A172 (cell line): ENCODE measurements around the gene KRT13. TPM values are rescaled to one million over a fixed set of nuclear protein-coding genes. Genes with fewer than 3 reads are reported as not detected.

Source experiments
- DNase-seq: peaks from one replicate; pipeline ENCODE4 v3.0.0-alpha.2; 2015; ENCODE audit warnings: low spot score
- total RNA-seq: library from RNA; depleted of rRNA; stranded (reverse); fragments of >200 nt; shearing (Covaris generic); gene quantifications from 2 replicates; pipeline ENCODE4 v1.2.3, GENCODE V29; 2014; rRNA removed

The KRT13 gene
- total RNA-seq, 1 experiment from 2014 or later: 2.8 TPM

DNA sequence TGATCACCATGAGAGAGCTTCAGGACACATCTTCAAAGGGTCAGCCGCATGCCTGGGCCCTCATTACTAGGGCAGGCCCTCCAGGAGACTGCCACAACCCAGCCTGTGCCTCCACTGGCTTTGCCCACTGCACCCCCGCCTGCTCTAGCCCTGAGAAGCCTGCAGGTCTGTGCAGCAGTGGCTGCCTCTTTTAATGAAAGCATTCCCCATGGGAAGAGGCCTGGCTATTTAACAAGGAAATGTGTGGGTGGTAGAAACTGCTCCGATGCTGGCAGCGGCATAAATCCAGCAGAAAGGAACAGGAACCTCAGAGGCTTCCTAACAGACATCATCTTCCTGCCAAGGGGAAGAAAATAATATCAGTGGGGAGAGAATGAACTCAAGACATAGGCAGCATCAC lies 37.9 kb downstream of the KRT13 start:
- DNase-seq: no peak

GRCh38 chr17:41466988-41467387 lies 38.4 kb downstream of the KRT13 start, which contains the start of gene KRT32:
TSS of gene KRT32 (minus strand) at chr17:41467386. CDS start at chr17:41467325, 61 bp downstream.
- DNase-seq: no peak

DNA sequence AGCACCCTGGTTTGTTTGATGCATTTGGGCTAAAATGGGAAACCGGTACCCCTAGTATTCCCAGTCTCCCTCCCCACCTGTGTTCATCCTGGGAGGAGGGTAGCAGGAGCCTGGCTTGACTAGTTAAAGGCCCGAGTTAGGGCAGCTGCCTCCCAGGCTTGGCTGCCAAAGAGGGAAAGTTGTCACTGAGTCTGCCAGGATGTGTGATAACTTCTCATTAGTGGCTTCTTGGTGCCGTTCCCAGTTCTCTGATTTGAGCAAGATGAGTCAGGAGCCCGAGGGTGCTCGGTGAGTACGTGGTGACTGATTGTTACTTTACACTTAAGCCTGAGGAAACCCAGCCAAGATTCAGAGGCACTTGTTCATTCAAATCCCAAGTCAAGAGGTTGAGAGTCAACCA lies 40.7 kb downstream of the KRT13 start:
- peak; percentile 99 for DNase-seq

- DNase-seq: no peak
Measured at GRCh38 chr17:41464173-41464572, 41.2 kb downstream of the KRT13 start.

- DNase-seq: peak; percentile 20
Measured at GRCh38 chr17:41463746-41464145, 41.7 kb downstream of the KRT13 start.

GRCh38 chr17:41462705-41463104 lies 42.7 kb downstream of the KRT13 start:
- no peak for DNase-seq

DNA sequence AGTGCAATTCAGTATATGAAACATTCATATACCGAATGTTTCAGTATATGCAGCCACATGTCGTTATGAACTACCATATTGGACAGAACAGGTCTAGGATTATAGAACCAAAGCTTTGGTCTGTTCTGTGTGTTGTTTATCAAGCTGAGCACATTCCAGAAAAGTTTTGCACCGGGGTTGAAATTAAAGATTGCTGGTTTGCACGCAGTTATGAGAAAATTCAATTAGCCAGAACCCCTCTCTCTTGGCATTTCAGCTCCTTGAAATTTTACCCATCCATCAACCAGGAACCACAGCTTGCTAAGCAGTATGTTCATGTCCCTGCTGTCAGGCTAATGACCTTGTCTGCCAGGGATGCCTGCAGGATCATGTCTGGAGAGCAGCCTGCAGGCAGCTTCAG lies 47.7 kb downstream of the KRT13 start:
- no peak for DNase-seq

DNA sequence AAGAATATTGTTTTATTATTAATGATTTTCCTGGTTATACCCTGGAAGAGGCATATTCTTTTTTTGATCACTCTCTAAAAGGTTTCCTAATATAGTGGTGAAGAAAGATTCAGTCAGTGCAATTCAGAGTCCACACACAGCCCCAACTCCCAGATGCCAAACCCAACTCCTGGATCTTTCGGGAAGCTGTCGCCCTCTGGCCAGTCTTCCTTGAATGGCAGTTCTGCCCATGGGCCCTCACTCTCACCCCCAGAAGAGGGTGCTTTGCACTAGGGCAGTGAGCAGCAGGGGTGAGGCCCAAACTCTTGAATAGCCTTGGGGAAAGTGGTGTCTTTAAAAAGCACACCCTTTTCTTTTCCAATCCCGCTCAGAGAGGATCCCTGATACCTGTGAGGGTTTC lies 49.2 kb downstream of the KRT13 start:
- DNase-seq: no peak

DNA sequence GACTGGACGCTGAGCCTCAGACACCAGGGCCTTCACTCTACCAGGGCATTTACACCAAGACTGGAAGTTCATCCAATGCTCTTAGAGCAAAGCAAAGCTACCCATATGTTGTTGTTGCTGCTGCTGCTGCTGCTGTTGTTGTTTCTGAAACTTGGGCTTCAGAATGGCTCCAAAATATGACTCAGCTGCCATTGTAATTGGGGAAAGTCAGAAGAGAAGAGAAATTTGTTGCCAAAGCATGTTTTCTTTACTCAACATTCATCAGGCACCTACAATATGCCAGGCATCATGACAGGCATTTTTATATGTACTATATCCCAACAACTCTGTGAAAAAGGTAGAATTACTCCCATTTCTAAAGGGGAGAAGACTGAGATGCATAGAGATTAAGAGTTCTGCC lies 50.2 kb downstream of the KRT13 start:
- no peak for DNase-seq

GRCh38 chr17:41453066-41453465 lies 52.3 kb downstream of the KRT13 start:
- no peak for DNase-seq

DNA sequence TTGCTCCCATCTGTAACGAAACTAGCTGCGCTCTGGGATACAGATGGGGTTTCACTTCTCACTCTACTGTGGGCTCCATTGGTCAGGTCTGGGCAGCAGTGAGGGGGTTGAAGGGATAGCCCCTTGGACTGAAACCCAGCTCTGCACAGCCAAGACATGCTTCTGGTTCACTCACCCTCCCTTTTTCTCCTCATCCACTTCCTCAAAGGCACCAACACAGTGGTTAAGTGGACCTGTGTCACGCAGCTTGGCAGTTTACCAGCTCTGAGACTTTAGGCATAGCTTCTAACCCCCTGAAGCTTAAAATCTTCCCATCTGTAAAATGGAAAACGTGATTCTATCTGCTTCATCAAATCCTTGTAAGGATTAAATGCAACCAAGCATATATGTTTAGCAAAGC lies 53.1 kb downstream of the KRT13 start:
- no peak for DNase-seq

DNA sequence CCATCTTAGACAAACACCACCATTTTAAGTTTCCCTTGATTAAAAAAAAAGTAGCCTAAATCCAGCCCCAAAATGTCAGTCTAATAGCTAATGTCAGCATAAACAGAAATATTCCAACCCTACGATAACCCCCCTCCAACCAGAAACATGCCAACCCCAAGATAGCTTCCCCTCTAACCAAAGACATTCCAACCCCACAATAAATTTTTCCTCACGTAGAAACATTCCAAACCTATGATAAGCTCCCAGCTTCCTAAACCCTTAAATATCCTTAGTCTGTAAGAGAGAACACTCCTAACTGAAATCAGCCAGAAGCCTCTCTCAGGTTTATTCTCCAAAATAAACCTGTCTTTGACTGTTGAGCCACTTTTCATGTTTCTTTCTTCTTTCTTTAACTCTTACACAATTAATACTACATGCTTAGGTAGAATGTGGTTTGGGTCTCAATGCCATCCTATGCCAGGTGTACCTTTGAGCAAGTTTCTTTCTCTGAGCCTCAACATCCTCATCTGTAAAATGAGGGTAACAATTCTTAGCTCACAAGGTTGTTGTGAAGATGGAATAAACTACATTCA lies 54.2 kb downstream of the KRT13 start:
- peak; percentile 50 for DNase-seq

Other genes starting within 250 kb of the KRT13 start
- not detected in 2 replicates for gene KRTAP9-6, start 240.2 kb downstream of the KRT13 start, total RNA-seq
- gene KRTAP9-7, start 229.9 kb downstream of the KRT13 start, total RNA-seq: not detected in 2 replicates
- 0.16 TPM in 1 of 2 replicates, not detected in the other for gene KRTAP29-1, start 202.8 kb downstream of the KRT13 start, total RNA-seq
- gene KRTAP16-1, start 196.3 kb downstream of the KRT13 start, total RNA-seq: not detected in 2 replicates
- not detected in 2 replicates for gene KRTAP17-1, start 189.9 kb downstream of the KRT13 start, total RNA-seq
- not detected in 2 replicates for gene KRT33A, start 154.8 kb downstream of the KRT13 start, total RNA-seq
- not detected in 2 replicates for gene KRT33B, start 135.8 kb downstream of the KRT13 start, total RNA-seq
- 0.31 and 1.1 TPM in 2 replicates for gene KRT34, start 123.3 kb downstream of the KRT13 start, total RNA-seq
- not detected in 2 replicates for gene KRT31, start 108.0 kb downstream of the KRT13 start, total RNA-seq
- not detected in 2 replicates for gene KRT37, start 81.0 kb downstream of the KRT13 start, total RNA-seq
- gene KRT38, start 64.6 kb downstream of the KRT13 start, total RNA-seq: not detected in 2 replicates
- gene KRT32, start 38.2 kb downstream of the KRT13 start, total RNA-seq: 0.12 TPM in 1 of 2 replicates, not detected in the other
- gene KRT35, start 24.5 kb downstream of the KRT13 start, total RNA-seq: not detected in 2 replicates
- 0.05 TPM in 1 of 2 replicates, not detected in the other for gene KRT36, start 15.7 kb downstream of the KRT13 start, total RNA-seq
- 29.8 and 31.9 TPM in 2 replicates for gene KRT15, start 13.3 kb upstream of the KRT13 start, total RNA-seq
- gene KRT19, start 22.7 kb upstream of the KRT13 start, total RNA-seq: 8.5 and 11.5 TPM in 2 replicates
- not detected in 2 replicates for gene KRT9, start 66.4 kb upstream of the KRT13 start, total RNA-seq
- gene KRT14, start 81.3 kb upstream of the KRT13 start, total RNA-seq: not detected in 2 replicates
- 0.50 and 2.2 TPM in 2 replicates for gene KRT16, start 107.2 kb upstream of the KRT13 start, total RNA-seq
- gene KRT17, start 119.0 kb upstream of the KRT13 start, total RNA-seq: 0.29 TPM in 1 of 2 replicates, not detected in the other
- gene EIF1, start 183.3 kb upstream of the KRT13 start, total RNA-seq: 58.0 and 74.2 TPM in 2 replicates
- gene GAST, start 206.7 kb upstream of the KRT13 start, total RNA-seq: not detected in 2 replicates
- 0.14 and 0.43 TPM in 2 replicates for gene HAP1, start 229.0 kb upstream of the KRT13 start, total RNA-seq